SU-DHL-6 (cell line): ENCODE data around the gene STK33.

Experiments
- H2AFZ ChIP-seq: fragments of 200-600 bp; sonication (generic); 2 replicates; pipeline ENCODE4 v1.6.1; 2014; ENCODE audit warnings: low read depth, mild to moderate bottlenecking, moderate library complexity, mixed read lengths, antibody characterized with exemption, low read length; ENCODE audit not compliant: severe bottlenecking
- H3F3A ChIP-seq: fragments of 200-600 bp; shearing (Covaris generic); 2 replicates; pipeline ENCODE4 v1.6.0; 2016; ENCODE audit warnings: antibody characterized with exemption, mild to moderate bottlenecking; ENCODE audit not compliant: insufficient read depth
- H3K27ac ChIP-seq: fragments of 200-600 bp; sonication (generic); 2 replicates; pipeline ENCODE4 v1.5.1; 2016; ENCODE audit warnings: low read depth, mild to moderate bottlenecking, low read length, moderate library complexity, mixed read lengths
- H3K27me3 ChIP-seq: fragments of 200-600 bp; sonication (generic), shearing (Covaris generic); 2 replicates; pipeline ENCODE4 v1.6.0; 2014; ENCODE audit warnings: mild to moderate bottlenecking, low read length
- H3K36me3 ChIP-seq: fragments of 200-600 bp; sonication (generic); 2 replicates; pipeline ENCODE4 v1.6.1; 2014; ENCODE audit warnings: mild to moderate bottlenecking, low read length, mixed read lengths
- H3K4me2 ChIP-seq: fragments of 300-600, 200-600 bp; shearing (Covaris generic), sonication (generic); 2 replicates; pipeline ENCODE4 v1.6.0; 2014; ENCODE audit warnings: low read length, low read depth, mild to moderate bottlenecking; ENCODE audit not compliant: poor library complexity, severe bottlenecking
- H3K4me3 ChIP-seq: fragments of 200-600 bp; sonication (generic); 2 replicates; pipeline ENCODE4 v1.5.1; 2014; ENCODE audit warnings: antibody characterized with exemption, low read length, mild to moderate bottlenecking, mixed read lengths; ENCODE audit not compliant: insufficient read depth, poor library complexity, severe bottlenecking
- H3K79me2 ChIP-seq: fragments of 200-600 bp; sonication (generic); 2 replicates; pipeline ENCODE4 v1.6.1; 2014; ENCODE audit warnings: mild to moderate bottlenecking, low read length, moderate library complexity; ENCODE audit not compliant: insufficient read depth
- H3K9ac ChIP-seq: fragments of 200-600 bp; sonication (generic); 2 replicates; pipeline ENCODE4 v1.7.0; 2014; ENCODE audit warnings: mild to moderate bottlenecking, low read length
- H3K9me2 ChIP-seq: fragments of 200-600 bp; sonication (generic); replicated peaks from 2 replicates; pipeline ENCODE4 v1.6.1; 2014; ENCODE audit warnings: low read length; ENCODE audit not compliant: insufficient read depth
- H3K9me3 ChIP-seq: fragments of 200-600 bp; sonication (generic); 2 replicates; pipeline ENCODE4 v1.6.1; 2014; ENCODE audit warnings: low read length, mixed read lengths; ENCODE audit not compliant: insufficient read depth
- H4K20me1 ChIP-seq: fragments of 200-600 bp; sonication (generic); 2 replicates; pipeline ENCODE4 v1.6.1; 2014; ENCODE audit warnings: low read depth, mild to moderate bottlenecking, antibody characterized with exemption, low read length, moderate library complexity, mixed read lengths
- CTCF ChIP-seq: fragments of 200-600 bp; sonication (generic); IDR thresholded peaks from one replicate; pipeline ENCODE4 v1.5.1; 2017; ENCODE audit warnings: antibody characterized with exemption, mild to moderate bottlenecking, low read length, moderate library complexity; ENCODE audit not compliant: insufficient read depth, poor library complexity, severe bottlenecking
- EZH2phosphoT487 ChIP-seq: fragments of 200-600 bp; sonication (generic), shearing (Covaris generic); conservative IDR thresholded peaks from 2 replicates; pipeline ENCODE4 v1.6.1; 2018; ENCODE audit warnings: mild to moderate bottlenecking, antibody characterized with exemption, low read length, moderate library complexity, mixed read lengths

Gene STK33

DNA sequence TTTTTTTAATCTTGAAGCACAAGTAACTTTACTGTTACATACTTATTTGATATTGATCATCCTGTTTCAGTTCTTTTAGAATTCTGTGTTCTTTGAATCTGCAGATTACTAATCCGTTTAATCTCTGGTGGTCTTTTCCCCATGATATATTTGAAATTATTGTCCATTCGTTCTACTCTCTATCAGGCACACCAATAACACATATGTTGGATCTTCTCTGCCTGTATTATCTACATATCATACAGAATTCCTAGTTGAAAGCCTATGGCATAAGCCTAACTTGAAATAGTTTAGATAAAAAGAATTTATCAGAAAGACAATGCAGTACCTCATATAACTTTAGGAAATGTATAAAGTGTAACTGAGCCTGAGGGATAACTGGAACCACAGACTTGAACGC lies 32.6 kb downstream of the STK33 start:
- H3K27ac ChIP-seq: no peak overlapping the region
- H3K4me2 ChIP-seq: no peak overlapping the region
- no peak overlapping the region for H2AFZ ChIP-seq
- H3K9me2 ChIP-seq: no peaks in the 10 kb centered on the region
- no peak for TF ChIP-seq CTCF
- TF ChIP-seq EZH2phosphoT487: no peak
- H3K9me3 ChIP-seq: no peaks in the 10 kb centered on the region
- H3F3A ChIP-seq: no peaks in the 10 kb centered on the region
- no peaks in the 10 kb centered on the region for H3K79me2 ChIP-seq
- no peak overlapping the region for H3K9ac ChIP-seq
- no peaks in the 10 kb centered on the region for H3K36me3 ChIP-seq
- no peaks in the 10 kb centered on the region; the same call in none of the 2 replicates for H4K20me1 ChIP-seq
- no peak overlapping the region for H3K4me3 ChIP-seq
- H3K27me3 ChIP-seq: no peaks in the 10 kb centered on the region

DNA sequence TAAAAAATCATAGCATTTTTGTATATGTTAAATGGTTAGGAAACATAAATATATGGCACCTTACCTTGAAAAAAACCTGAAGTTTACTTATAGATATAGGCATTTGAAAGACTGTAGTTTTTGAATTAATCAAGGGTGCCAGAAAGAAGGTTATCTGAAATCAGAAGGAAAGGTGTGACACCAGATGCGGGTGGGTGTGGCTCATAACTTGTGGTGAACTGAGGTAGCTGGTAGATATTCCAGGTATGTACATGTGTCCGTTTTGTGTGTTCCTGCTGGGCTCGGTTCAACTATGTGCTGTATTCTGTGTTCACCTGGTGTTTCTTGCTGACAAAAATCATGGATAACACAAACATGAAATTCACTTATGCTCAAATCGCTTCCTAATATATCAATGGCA lies 35.6 kb downstream of the STK33 start:
- TF ChIP-seq CTCF: no peak
- no peak for TF ChIP-seq EZH2phosphoT487
- H4K20me1 ChIP-seq: no peaks in the 10 kb centered on the region; the same call in none of the 2 replicates
- no peaks in the 10 kb centered on the region for H3K27me3 ChIP-seq
- no peaks in the 10 kb centered on the region for H3K79me2 ChIP-seq
- no peak overlapping the region for H3K9ac ChIP-seq
- H2AFZ ChIP-seq: no peak overlapping the region
- no peak overlapping the region for H3K27ac ChIP-seq
- H3K9me2 ChIP-seq: no peaks in the 10 kb centered on the region
- H3F3A ChIP-seq: no peaks in the 10 kb centered on the region
- H3K9me3 ChIP-seq: no peaks in the 10 kb centered on the region
- H3K4me3 ChIP-seq: no peak overlapping the region
- H3K4me2 ChIP-seq: no peak overlapping the region
- H3K36me3 ChIP-seq: no peaks in the 10 kb centered on the region

GRCh38 chr11:8545698-8546366 lies 48.2 kb downstream of the STK33 start:
- TF ChIP-seq CTCF (no peak), EZH2phosphoT487 (no peak)
- no peak overlapping the region for H2AFZ ChIP-seq

More at GRCh38 chr11:8545698-8546366, 48.2 kb downstream of the STK33 start:
- Histone ChIP-seq H3K36me3 (no peaks in the 10 kb centered on the region), H3K27me3 (no peaks in the 10 kb centered on the region), H3K4me2 (no peak overlapping the region), H3K9me3 (peaks cover 5% of the 10 kb centered on the region; the same call in 1 of the 2 replicates), H3K9ac (no peak overlapping the region), H3F3A (no peaks in the 10 kb centered on the region), H4K20me1 (no peaks in the 10 kb centered on the region; the same call in 1 of the 2 replicates), H3K9me2 (no peaks in the 10 kb centered on the region), H3K4me3 (no peak overlapping the region), H3K27ac (no peak overlapping the region), H3K79me2 (no peaks in the 10 kb centered on the region)
